Measurements from ENCODE around the gene ATP6V0A1. TPM values are rescaled to one million over a fixed set of nuclear protein-coding genes. Genes with fewer than 3 reads are reported as not detected.

Gene ATP6V0A1
- total and polyA plus RNA-seq, 8 donors = 13.1 to 435 (median 80.2) TPM

DNA sequence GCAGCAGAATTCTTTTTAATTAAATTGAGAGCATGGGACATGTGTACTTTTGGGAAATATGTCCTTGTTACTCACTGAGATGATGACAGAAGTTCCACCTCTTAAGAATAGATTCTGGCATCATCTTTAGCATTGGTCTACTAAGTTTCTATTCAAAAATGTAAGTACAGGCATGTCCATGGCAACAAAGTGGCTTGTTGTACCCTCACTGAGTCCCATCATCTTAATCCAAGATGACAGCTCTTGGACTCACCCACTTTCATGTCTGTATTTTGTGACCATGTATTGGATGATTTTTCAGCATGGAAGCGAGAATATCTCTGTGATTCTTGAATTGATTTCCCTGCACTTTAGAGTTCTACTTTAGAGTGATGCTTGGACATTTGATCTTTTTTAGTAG lies 44.2 kb downstream of the ATP6V0A1 start:
- H3K9me3 ChIP-seq = no peaks in the 10 kb centered on the region

DNA sequence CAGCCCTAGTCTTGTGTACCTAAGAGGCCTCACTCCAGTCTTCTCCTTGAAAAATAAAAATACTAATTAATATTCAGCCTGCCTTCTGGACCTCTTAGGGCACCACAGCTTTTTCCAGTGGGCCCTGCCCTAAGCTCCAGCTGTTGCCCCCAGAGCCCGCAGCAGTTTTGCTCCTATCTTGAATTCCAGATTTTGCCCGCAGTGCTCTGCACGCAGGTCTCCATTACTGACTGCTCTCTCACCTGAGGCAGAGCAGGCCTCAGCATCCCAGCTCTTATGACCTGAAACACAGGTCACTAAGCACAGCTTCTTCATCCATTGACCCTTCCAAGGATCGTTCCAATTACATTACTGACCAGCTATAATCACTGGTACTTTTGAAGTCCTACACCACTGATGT lies 49.0 kb downstream of the ATP6V0A1 start:
- Histone ChIP-seq H3K27me3 (no peaks in the 10 kb centered on the region), H3K4me1 (peaks cover 7 to 34% (median 18%) of the 10 kb centered on the region in 4 donors), H3K4me3 (no peak overlapping the region), H3K27ac (no peak overlapping the region), H3K36me3 (peaks cover 32 to 84% (median 78%) of the 10 kb centered on the region in 4 donors), H3K9me3 (no peaks in the 10 kb centered on the region)
- DNase-seq = no peak
- TF ChIP-seq POLR2A (IDR thresholded peaks at IDR 0.05) (no peak), POLR2AphosphoS5 (IDR thresholded peaks at IDR 0.05) (no peak), EP300 (IDR thresholded peaks at IDR 0.05) (no peak)
- TF ChIP-seq, protein P1, sequence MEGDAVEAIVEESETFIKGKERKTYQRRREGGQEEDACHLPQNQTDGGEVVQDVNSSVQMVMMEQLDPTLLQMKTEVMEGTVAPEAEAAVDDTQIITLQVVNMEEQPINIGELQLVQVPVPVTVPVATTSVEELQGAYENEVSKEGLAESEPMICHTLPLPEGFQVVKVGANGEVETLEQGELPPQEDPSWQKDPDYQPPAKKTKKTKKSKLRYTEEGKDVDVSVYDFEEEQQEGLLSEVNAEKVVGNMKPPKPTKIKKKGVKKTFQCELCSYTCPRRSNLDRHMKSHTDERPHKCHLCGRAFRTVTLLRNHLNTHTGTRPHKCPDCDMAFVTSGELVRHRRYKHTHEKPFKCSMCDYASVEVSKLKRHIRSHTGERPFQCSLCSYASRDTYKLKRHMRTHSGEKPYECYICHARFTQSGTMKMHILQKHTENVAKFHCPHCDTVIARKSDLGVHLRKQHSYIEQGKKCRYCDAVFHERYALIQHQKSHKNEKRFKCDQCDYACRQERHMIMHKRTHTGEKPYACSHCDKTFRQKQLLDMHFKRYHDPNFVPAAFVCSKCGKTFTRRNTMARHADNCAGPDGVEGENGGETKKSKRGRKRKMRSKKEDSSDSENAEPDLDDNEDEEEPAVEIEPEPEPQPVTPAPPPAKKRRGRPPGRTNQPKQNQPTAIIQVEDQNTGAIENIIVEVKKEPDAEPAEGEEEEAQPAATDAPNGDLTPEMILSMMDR (IDR thresholded peaks at IDR 0.05) = no peak
- 89 to 97% (median 90%) methylated on average over 4 of the region's 4 CpGs for WGBS, 5 donors
- intact Hi-C loops (cut with DNase I; ENCODE audit: low total_unique reads) = no loop called here

More for the DNA sequence above, 44.2 kb downstream of the ATP6V0A1 start:
- no peaks in the 10 kb centered on the region for H3K27me3 ChIP-seq
- no peak for DNase-seq
- peaks cover 42 to 100% (median 100%) of the 10 kb centered on the region in 4 donors for H3K36me3 ChIP-seq
- H3K27ac ChIP-seq = no peak overlapping the region
- H3K4me1 ChIP-seq = peaks cover 0 to 12% (median 0%) of the 10 kb centered on the region in 4 donors
- intact Hi-C loops (cut with DNase I; ENCODE audit: low total_unique reads) = no loop called here
- TF ChIP-seq EP300 (IDR thresholded peaks at IDR 0.05) (no peak), POLR2A (IDR thresholded peaks at IDR 0.05) (no peak), POLR2AphosphoS5 (IDR thresholded peaks at IDR 0.05) (no peak)
- TF ChIP-seq, protein P1 (IDR thresholded peaks at IDR 0.05) = no peak
- H3K4me3 ChIP-seq = no peak overlapping the region
- WGBS, 5 donors = 91 to 97% (median 95%) methylated on average over 1 of the region's 1 CpG

DNA sequence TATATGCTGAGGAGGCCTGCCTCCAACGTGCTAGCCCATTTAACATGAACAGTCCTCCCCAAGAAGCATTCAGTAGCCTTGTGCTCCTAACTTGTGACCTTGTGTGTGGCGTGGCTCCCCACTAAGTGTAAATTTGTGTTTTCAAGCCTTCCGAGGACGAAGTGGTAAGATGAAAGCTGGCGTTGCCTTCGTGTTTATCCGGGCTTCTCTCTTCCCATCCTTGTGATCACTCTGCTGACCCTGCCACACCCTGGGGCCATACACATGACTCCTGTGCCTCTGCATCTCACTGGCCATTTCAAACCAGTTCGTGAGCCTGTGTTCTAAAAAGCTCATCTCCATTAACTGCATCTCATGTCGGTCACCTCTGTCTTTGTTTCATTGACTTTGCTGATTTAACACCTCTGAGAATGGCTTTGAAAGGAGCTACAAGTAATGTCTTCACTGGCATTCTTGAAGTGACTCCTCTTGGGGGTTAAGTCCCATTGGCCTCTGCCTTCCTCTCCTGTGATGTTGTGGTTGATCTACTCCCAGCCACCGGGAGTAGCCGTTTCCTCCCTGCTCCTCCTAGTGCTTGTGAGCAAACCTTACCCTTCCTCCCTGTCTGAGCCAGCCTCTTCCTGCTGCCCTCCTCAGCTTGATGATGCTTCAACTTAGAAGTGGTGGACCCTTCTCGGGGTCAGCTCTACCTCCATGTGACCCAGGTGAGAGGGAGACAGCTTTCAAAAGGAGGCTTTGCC lies 49.9 kb downstream of the ATP6V0A1 start:
- Histone ChIP-seq H3K4me1 (peaks cover 16 to 44% (median 27%) of the 10 kb centered on the region in 4 donors), H3K27ac (no peak overlapping the region), H3K4me3 (no peak overlapping the region), H3K36me3 (peaks cover 30 to 76% (median 70%) of the 10 kb centered on the region in 4 donors), H3K27me3 (no peaks in the 10 kb centered on the region), H3K9me3 (no peaks in the 10 kb centered on the region)
- 76 to 85% (median 80%) methylated on average over 12 of the region's 12 CpGs for WGBS, 5 donors
- DNase-seq = no peak
- TF ChIP-seq EP300 (IDR thresholded peaks at IDR 0.05) (no peak), POLR2AphosphoS5 (IDR thresholded peaks at IDR 0.05) (no peak), POLR2A (IDR thresholded peaks at IDR 0.05) (no peak)
- TF ChIP-seq, protein P1 (IDR thresholded peaks at IDR 0.05) = no peak
- intact Hi-C loops (cut with DNase I; ENCODE audit: low total_unique reads) = no loop called here

DNA sequence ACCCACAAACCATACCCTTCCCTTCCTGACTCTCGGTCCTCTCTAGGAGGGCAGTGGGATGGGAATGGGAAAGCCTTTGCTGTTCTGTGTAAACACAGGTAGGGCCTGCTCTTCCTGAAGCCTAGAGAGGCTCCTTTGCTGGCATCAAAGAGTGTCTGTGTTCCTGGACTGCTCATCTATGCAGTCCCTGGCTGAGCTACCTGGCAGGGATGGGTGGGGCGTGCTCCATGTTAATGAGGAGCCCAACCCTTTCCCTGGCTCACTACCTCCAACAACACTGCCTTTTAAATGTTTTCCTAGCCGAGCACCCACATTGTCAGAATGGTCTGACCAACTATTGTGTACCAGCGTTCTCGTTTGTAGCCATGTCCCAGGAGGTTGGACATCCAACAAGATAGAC lies 50.7 kb downstream of the ATP6V0A1 start:
- Histone ChIP-seq H3K36me3 (peaks cover 38 to 76% (median 70%) of the 10 kb centered on the region in 4 donors), H3K27ac (no peak overlapping the region), H3K27me3 (no peaks in the 10 kb centered on the region), H3K9me3 (no peaks in the 10 kb centered on the region), H3K4me3 (no peak overlapping the region), H3K4me1 (peaks cover 18 to 49% (median 34%) of the 10 kb centered on the region in 4 donors)
- TF ChIP-seq, protein P1 (IDR thresholded peaks at IDR 0.05) = no peak
- TF ChIP-seq POLR2A (IDR thresholded peaks at IDR 0.05) = no peak
- no peak for TF ChIP-seq EP300 (IDR thresholded peaks at IDR 0.05)
- TF ChIP-seq POLR2AphosphoS5 (IDR thresholded peaks at IDR 0.05) = no peak
- DNase-seq = no peak
- intact Hi-C loops (cut with DNase I; ENCODE audit: low total_unique reads) = no loop called here
- WGBS, 5 donors = 48 to 78% (median 66%) methylated on average over 5 of the region's 5 CpGs
